C4-2B (cell line): ENCODE measurements around the gene FAM156A.
"Not testable (repeated sequence)": the region's sequence is repeated elsewhere in the genome, so short reads cannot be mapped to it uniquely, and the experiment has no call there.

Experiments
- CTCF ChIP-seq: fragments of 450-650 bp; conservative IDR thresholded peaks from 2 replicates; pipeline ENCODE4 v1.5.1; 2017; ENCODE audit warnings: mild to moderate bottlenecking
- ZFX ChIP-seq: fragments of 450-650 bp; IDR thresholded peaks from 2 replicates; pipeline ENCODE4 v1.6.1; 2017

GRCh38 chrX:52906072-52906471 lies 52.2 kb downstream of the FAM156A start:
- TF ChIP-seq CTCF, ZFX: not testable (repeated sequence)
